ENCODE results near the gene SLX4IP.

The SLX4IP gene

GRCh38 chr20:10590950-10591671 is 156.0 kb downstream of the SLX4IP start:
- no peak overlapping the region for H3K4me3 ChIP-seq (ENCODE audit: low read depth, low read length)
- TF ChIP-seq CTCF (IDR thresholded peaks at IDR 0.05; ENCODE audit: low read depth, low read length, missing control alignments): no peak
- in situ Hi-C loops (cut with HindIII; ENCODE audit: low pct_ligation_motif_present, low sequenced_read_pairs): no loop called here
- peak overlapping the region; percentile 96 for H3K27ac ChIP-seq
- no peaks in the 10 kb centered on the region for H3K27me3 ChIP-seq (replicated peaks)
- no peak for DNase-seq
- H3K36me3 ChIP-seq (replicated peaks): no peaks in the 10 kb centered on the region

GRCh38 chr20:10591946-10592521 is 156.9 kb downstream of the SLX4IP start:
- Histone ChIP-seq H3K27me3 (replicated peaks) (no peaks in the 10 kb centered on the region), H3K4me3 (ENCODE audit: low read depth, low read length) (no peak overlapping the region), H3K36me3 (replicated peaks) (no peaks in the 10 kb centered on the region), H3K27ac (peak overlapping the region; percentile 96)
- TF ChIP-seq CTCF (IDR thresholded peaks at IDR 0.05; ENCODE audit: low read depth, low read length, missing control alignments): no peak
- in situ Hi-C loops (cut with HindIII; ENCODE audit: low pct_ligation_motif_present, low sequenced_read_pairs): no loop called here
- DNase-seq: no peak

- Histone ChIP-seq H3K4me3 (ENCODE audit: low read depth, low read length) (no peak overlapping the region), H3K36me3 (replicated peaks) (no peaks in the 10 kb centered on the region), H3K27me3 (replicated peaks) (no peaks in the 10 kb centered on the region), H3K27ac (peak overlapping the region; percentile 96)
- TF ChIP-seq CTCF (IDR thresholded peaks at IDR 0.05; ENCODE audit: low read depth, low read length, missing control alignments): no peak
- DNase-seq: peak; percentile 78
- in situ Hi-C loops (cut with HindIII; ENCODE audit: low pct_ligation_motif_present, low sequenced_read_pairs): no loop called here
Observed at GRCh38 chr20:10594296-10594868, 159.3 kb downstream of the SLX4IP start.

- no peaks in the 10 kb centered on the region for H3K27me3 ChIP-seq (replicated peaks)
- no peaks in the 10 kb centered on the region for H3K36me3 ChIP-seq (replicated peaks)
- H3K27ac ChIP-seq: peak overlapping the region; percentile 96
- no peak for TF ChIP-seq CTCF (IDR thresholded peaks at IDR 0.05; ENCODE audit: low read depth, low read length, missing control alignments)
- H3K4me3 ChIP-seq (ENCODE audit: low read depth, low read length): no peak overlapping the region
- in situ Hi-C loops (cut with HindIII; ENCODE audit: low pct_ligation_motif_present, low sequenced_read_pairs): no loop called here
- DNase-seq: no peak
Observed at GRCh38 chr20:10595266-10595665, 160.2 kb downstream of the SLX4IP start.

- TF ChIP-seq CTCF (IDR thresholded peaks at IDR 0.05; ENCODE audit: low read depth, low read length, missing control alignments): no peak
- in situ Hi-C loops (cut with HindIII; ENCODE audit: low pct_ligation_motif_present, low sequenced_read_pairs): no loop called here
Observed at GRCh38 chr20:10595985-10596384, 160.9 kb downstream of the SLX4IP start.

More at GRCh38 chr20:10595985-10596384, 160.9 kb downstream of the SLX4IP start:
- Histone ChIP-seq H3K27me3 (replicated peaks) (no peaks in the 10 kb centered on the region), H3K36me3 (replicated peaks) (no peaks in the 10 kb centered on the region), H3K4me3 (ENCODE audit: low read depth, low read length) (no peak overlapping the region), H3K27ac (peak overlapping the region; percentile 96)
- DNase-seq: no peak
